Measurements from ENCODE around the gene D2HGDH.

DNA sequence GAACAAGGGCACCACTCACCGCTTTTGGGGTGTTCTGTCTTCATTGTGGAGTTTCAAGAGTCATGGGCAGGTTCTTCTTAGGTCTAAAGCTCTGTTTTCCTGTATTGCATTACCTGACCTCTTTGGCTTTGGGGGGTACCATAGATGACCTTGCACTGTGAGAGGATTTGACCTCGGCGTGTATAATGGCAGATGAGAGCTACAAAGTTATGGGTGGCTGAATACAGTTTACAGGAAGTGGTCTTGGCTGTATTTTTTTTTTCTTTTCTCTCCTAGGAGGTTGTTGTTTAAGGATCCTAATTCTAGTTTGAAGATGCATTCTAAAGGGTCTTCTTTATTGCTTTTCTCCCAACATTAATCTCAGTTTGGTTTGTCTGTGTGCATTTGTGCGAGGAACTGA is 53.7 kb downstream of the D2HGDH start:
- TF ChIP-seq, protein P1, sequence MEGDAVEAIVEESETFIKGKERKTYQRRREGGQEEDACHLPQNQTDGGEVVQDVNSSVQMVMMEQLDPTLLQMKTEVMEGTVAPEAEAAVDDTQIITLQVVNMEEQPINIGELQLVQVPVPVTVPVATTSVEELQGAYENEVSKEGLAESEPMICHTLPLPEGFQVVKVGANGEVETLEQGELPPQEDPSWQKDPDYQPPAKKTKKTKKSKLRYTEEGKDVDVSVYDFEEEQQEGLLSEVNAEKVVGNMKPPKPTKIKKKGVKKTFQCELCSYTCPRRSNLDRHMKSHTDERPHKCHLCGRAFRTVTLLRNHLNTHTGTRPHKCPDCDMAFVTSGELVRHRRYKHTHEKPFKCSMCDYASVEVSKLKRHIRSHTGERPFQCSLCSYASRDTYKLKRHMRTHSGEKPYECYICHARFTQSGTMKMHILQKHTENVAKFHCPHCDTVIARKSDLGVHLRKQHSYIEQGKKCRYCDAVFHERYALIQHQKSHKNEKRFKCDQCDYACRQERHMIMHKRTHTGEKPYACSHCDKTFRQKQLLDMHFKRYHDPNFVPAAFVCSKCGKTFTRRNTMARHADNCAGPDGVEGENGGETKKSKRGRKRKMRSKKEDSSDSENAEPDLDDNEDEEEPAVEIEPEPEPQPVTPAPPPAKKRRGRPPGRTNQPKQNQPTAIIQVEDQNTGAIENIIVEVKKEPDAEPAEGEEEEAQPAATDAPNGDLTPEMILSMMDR (IDR thresholded peaks at IDR 0.05): no peak
- TF ChIP-seq POLR2A (IDR thresholded peaks at IDR 0.05): no peak

Data from prostate gland (tissue), 2 donors.